WTC11 (cell line): ENCODE data around the gene SFT2D3. TPM values are rescaled to one million over a fixed set of nuclear protein-coding genes. Genes with fewer than 3 reads are reported as not detected.

ENCODE experiments used
- ATAC-seq: fragments of 200-7000 bp; cut with Tn5 transposase; 2 replicates; pipeline ENCODE4 v1.10.0; 2021; ENCODE audit warnings: mild to moderate bottlenecking, moderate library complexity
- CTCF ChIA-PET: fragments of 300-600 bp; sonication (Branson Sonifier 250); formaldehyde crosslinking; loops from one replicate; lab custom pipeline; 2021; ENCODE audit warnings: antibody characterized with exemption; lab: Charles Lee
- POLR2A ChIA-PET: fragments of 350-600 bp; sonication (Branson Sonifier 250); formaldehyde crosslinking; loops from one replicate; lab custom pipeline; 2021; ENCODE audit warnings: antibody characterized with exemption; lab: Charles Lee
- DNase-seq: peaks from one replicate; pipeline ENCODE4 v3.0.0; 2021; ENCODE audit warnings: low spot score
- H3K27ac Mint-ChIP-seq: 2 replicates; pipeline ENCODE4 v1.8.0; 2021; ENCODE audit warnings: mixed read lengths
- H3K27me3 Mint-ChIP-seq: 2 replicates; pipeline ENCODE4 v1.8.0; 2021; ENCODE audit warnings: low read depth, mild to moderate bottlenecking, moderate library complexity, mixed read lengths
- H3K36me3 Mint-ChIP-seq: 2 replicates; pipeline ENCODE4 v1.8.0; 2021; ENCODE audit warnings: mixed read lengths
- H3K4me1 Mint-ChIP-seq: 2 replicates; pipeline ENCODE4 v1.8.0; 2022; ENCODE audit warnings: mixed read lengths
- H3K4me3 Mint-ChIP-seq: 2 replicates; pipeline ENCODE4 v1.8.0; 2021; ENCODE audit warnings: mild to moderate bottlenecking, moderate library complexity, mixed read lengths
- H3K9me3 Mint-ChIP-seq: 2 replicates; pipeline ENCODE4 v1.8.0; 2021; ENCODE audit warnings: mixed read lengths
- ATF1 ChIP-seq: sonication (generic); formaldehyde crosslinking; IDR thresholded peaks from 2 replicates; pipeline ENCODE4 v1.8.1; 2023; ENCODE audit warnings: mild to moderate bottlenecking, moderate library complexity, missing genetic modification reagents
- CDX4 ChIP-seq: fragments of 250-450 bp; sonication (Bioruptor Pico); IDR thresholded peaks from 2 replicates; pipeline ENCODE4 v1.9.0; 2021; ENCODE audit warnings: moderate library complexity, mild to moderate bottlenecking, inconsistent platforms, borderline replicate concordance
- EMX1 ChIP-seq: fragments of 250-450 bp; sonication (Bioruptor Pico); IDR thresholded peaks from 2 replicates; pipeline ENCODE4 v1.8.0; 2021; ENCODE audit warnings: mild to moderate bottlenecking
- FOXP1 ChIP-seq: sonication (generic); formaldehyde crosslinking; IDR thresholded peaks from 2 replicates; pipeline ENCODE4 v1.8.0; 2022; ENCODE audit warnings: missing genetic modification reagents, mild to moderate bottlenecking, moderate library complexity, borderline replicate concordance
- GABPB1 ChIP-seq: sonication (generic); formaldehyde crosslinking; IDR thresholded peaks from 2 replicates; pipeline ENCODE4 v1.8.1; 2023; ENCODE audit warnings: mild to moderate bottlenecking, missing genetic modification reagents
- KAT7 ChIP-seq: sonication (generic); formaldehyde crosslinking; IDR thresholded peaks from 2 replicates; pipeline ENCODE4 v1.8.1; 2023; ENCODE audit warnings: missing genetic modification reagents, mild to moderate bottlenecking, borderline replicate concordance
- MLX ChIP-seq: sonication (generic); formaldehyde crosslinking; IDR thresholded peaks from 2 replicates; pipeline ENCODE4 v1.8.1; 2023; ENCODE audit warnings: mild to moderate bottlenecking, missing genetic modification reagents, moderate library complexity
- MYBL2 ChIP-seq: sonication (generic); formaldehyde crosslinking; IDR thresholded peaks from 2 replicates; pipeline ENCODE4 v1.8.1; 2023; ENCODE audit warnings: mild to moderate bottlenecking, moderate library complexity, missing genetic modification reagents
- NR1H2 ChIP-seq: sonication (generic); formaldehyde crosslinking; IDR thresholded peaks from 2 replicates; pipeline ENCODE4 v1.9.0; 2021; ENCODE audit warnings: mild to moderate bottlenecking, moderate library complexity, missing genetic modification reagents
- NR2C2 ChIP-seq: sonication (generic); formaldehyde crosslinking; IDR thresholded peaks from 2 replicates; pipeline ENCODE4 v1.8.0; 2022; ENCODE audit warnings: mild to moderate bottlenecking, missing genetic modification reagents
- PREB ChIP-seq: sonication (generic); formaldehyde crosslinking; IDR thresholded peaks from 2 replicates; pipeline ENCODE4 v1.8.1; 2022; ENCODE audit warnings: mild to moderate bottlenecking, missing genetic modification reagents, moderate library complexity, borderline replicate concordance
- TCF7 ChIP-seq: sonication (generic); formaldehyde crosslinking; IDR thresholded peaks from 2 replicates; pipeline ENCODE4 v1.8.0; 2022; ENCODE audit warnings: mild to moderate bottlenecking, low read depth, missing genetic modification reagents, moderate library complexity
- TEAD1 ChIP-seq: sonication (generic); formaldehyde crosslinking; IDR thresholded peaks from 2 replicates; pipeline ENCODE4 v1.8.0; 2022; ENCODE audit warnings: mild to moderate bottlenecking, missing genetic modification reagents
- TEAD4 ChIP-seq: sonication (generic); formaldehyde crosslinking; IDR thresholded peaks from 2 replicates; pipeline ENCODE4 v1.8.0; 2022; ENCODE audit warnings: mild to moderate bottlenecking, missing genetic modification reagents
- TP53 ChIP-seq: sonication (generic); formaldehyde crosslinking; IDR thresholded peaks from 2 replicates; pipeline ENCODE4 v1.8.1; 2023; ENCODE audit warnings: mild to moderate bottlenecking, missing genetic modification reagents
- USF1 ChIP-seq: sonication (generic); formaldehyde crosslinking; IDR thresholded peaks from 2 replicates; pipeline ENCODE4 v1.8.0; 2022; ENCODE audit warnings: mild to moderate bottlenecking, missing genetic modification reagents
- USF2 ChIP-seq: sonication (generic); formaldehyde crosslinking; IDR thresholded peaks from 2 replicates; pipeline ENCODE4 v1.8.1; 2023; ENCODE audit warnings: mild to moderate bottlenecking, missing genetic modification reagents, moderate library complexity
- ZBTB21 ChIP-seq: sonication (generic); formaldehyde crosslinking; IDR thresholded peaks from 2 replicates; pipeline ENCODE4 v1.8.1; 2023; ENCODE audit warnings: mild to moderate bottlenecking, missing genetic modification reagents, borderline replicate concordance
- ZMAT4 ChIP-seq: fragments of 250-450 bp; sonication (Bioruptor Pico); IDR thresholded peaks from 2 replicates; pipeline ENCODE4 v1.9.0; 2021; ENCODE audit warnings: mild to moderate bottlenecking
- ZNF263 ChIP-seq: sonication (generic); formaldehyde crosslinking; IDR thresholded peaks from 2 replicates; pipeline ENCODE4 v1.8.1; 2022; ENCODE audit warnings: low read depth, mild to moderate bottlenecking, moderate library complexity, missing genetic modification reagents
- ZNF416 ChIP-seq: fragments of 250-450 bp; sonication (Bioruptor Pico); IDR thresholded peaks from 2 replicates; pipeline ENCODE4 v1.9.0; 2021; ENCODE audit warnings: mild to moderate bottlenecking, inconsistent platforms
- ZNF423 ChIP-seq: fragments of 250-450 bp; sonication (Bioruptor Pico); IDR thresholded peaks from 2 replicates; pipeline ENCODE4 v2.1.2; 2022; ENCODE audit warnings: mild to moderate bottlenecking, moderate library complexity
- total RNA-seq: library from RNA; stranded (reverse); gene quantifications from 3 replicates; pipeline ENCODE4 v1.2.3, GENCODE V29; 2021

Gene SFT2D3
- total RNA-seq, 1 experiment from 2014 or later, result 10.5 TPM

- CTCF ChIA-PET, result no interaction called here
These were observed 30.4 kb upstream of the SFT2D3 start for GRCh38 chr2:127670957-127671290.

GRCh38 chr2:127671557-127672302, 29.6 kb upstream of the SFT2D3 start:
- DNase-seq (no peak), ATAC-seq (no peak)
- H3K27me3 Mint-ChIP-seq, result peaks cover 42% of the 10 kb centered on the region
- no peak for TF ChIP-seq ZBTB21 (CRISPR knock-in tag)
- no peak for TF ChIP-seq USF1 (CRISPR knock-in tag)
- no peak for TF ChIP-seq TP53
- TF ChIP-seq TCF7, result no peak
- no peak for TF ChIP-seq USF2
- no peak for TF ChIP-seq ZNF416 (CRISPR knock-in tag)
- CTCF ChIA-PET, result interaction anchor here (5.8 kb wide), 1 partner anchor 80 kb away, joined by 46 read pairs; no protein-coding TSS in a partner anchor
- H3K36me3 Mint-ChIP-seq, result no peaks in the 10 kb centered on the region
- H3K9me3 Mint-ChIP-seq, result no peaks in the 10 kb centered on the region
- POLR2A ChIA-PET, result no interaction called here
- peaks cover 9% of the 10 kb centered on the region for H3K4me1 Mint-ChIP-seq
- H3K27ac Mint-ChIP-seq, result no peak overlapping the region
- H3K4me3 Mint-ChIP-seq, result no peak overlapping the region

More at GRCh38 chr2:127670957-127671290, 30.4 kb upstream of the SFT2D3 start:
- POLR2A ChIA-PET, result no interaction called here
- Mint-ChIP-seq H3K27me3 (peaks cover 40% of the 10 kb centered on the region), H3K9me3 (no peaks in the 10 kb centered on the region), H3K4me1 (peaks cover 6% of the 10 kb centered on the region), H3K27ac (no peak overlapping the region), H3K4me3 (no peak overlapping the region), H3K36me3 (no peaks in the 10 kb centered on the region)
- no peak for TF ChIP-seq KAT7 (CRISPR knock-in tag)
- no peak for ATAC-seq
- DNase-seq, result no peak

GRCh38 chr2:127672341-127673224, 28.7 kb upstream of the SFT2D3 start:
- no peak for ATAC-seq
- ChIA-PET POLR2A (no interaction called here), CTCF (interaction anchor here (5.8 kb wide), 1 partner anchor 81 kb away, joined by 46 read pairs; no protein-coding TSS in a partner anchor)
- H3K9me3 Mint-ChIP-seq, result no peaks in the 10 kb centered on the region
- no peak for TF ChIP-seq TP53
- DNase-seq, result no peak
- H3K4me1 Mint-ChIP-seq, result peaks cover 9% of the 10 kb centered on the region
- H3K4me3 Mint-ChIP-seq, result no peak overlapping the region
- H3K36me3 Mint-ChIP-seq, result no peaks in the 10 kb centered on the region
- H3K27ac Mint-ChIP-seq, result no peak overlapping the region
- peaks cover 50% of the 10 kb centered on the region for H3K27me3 Mint-ChIP-seq

- DNase-seq, result no peak
- CTCF ChIA-PET, result interaction anchor here (0.8 to 5.8 kb wide), 4 partner anchors 11 to 82 kb away, joined by 3 to 46 read pairs (median 8); no protein-coding TSS in a partner anchor
- POLR2A ChIA-PET, result interaction anchor here (1.4 kb wide), 1 partner anchor 31 kb away, joined by 4 read pairs; no protein-coding TSS in a partner anchor
- peaks cover 59% of the 10 kb centered on the region for H3K27me3 Mint-ChIP-seq
- no peaks in the 10 kb centered on the region for H3K36me3 Mint-ChIP-seq
- H3K4me1 Mint-ChIP-seq, result peaks cover 9% of the 10 kb centered on the region
- H3K27ac Mint-ChIP-seq, result no peak overlapping the region
- no peaks in the 10 kb centered on the region for H3K9me3 Mint-ChIP-seq
- peak overlapping the region; percentile 77; the same call in 1 of the 2 replicates for H3K4me3 Mint-ChIP-seq
- ATAC-seq, result no peak
- TF ChIP-seq FOXP1 (CRISPR knock-in tag) (no peak), NR2C2 (no peak), PREB (CRISPR knock-in tag) (no peak), TEAD1 (CRISPR knock-in tag) (no peak), CDX4 (CRISPR knock-in tag) (no peak), NR1H2 (CRISPR knock-in tag) (no peak), MYBL2 (CRISPR knock-in tag) (no peak), TEAD4 (CRISPR knock-in tag) (no peak), GABPB1 (CRISPR knock-in tag) (no peak), ZMAT4 (CRISPR knock-in tag) (no peak), ZNF423 (CRISPR knock-in tag) (no peak), ZNF263 (CRISPR knock-in tag) (no peak), ATF1 (no peak), EMX1 (CRISPR knock-in tag) (no peak), MLX (CRISPR knock-in tag) (no peak), TP53 (no peak)
These were observed 27.8 kb upstream of the SFT2D3 start for GRCh38 chr2:127673291-127674069.
